GM23338 (cell line): ENCODE measurements around the gene TTC3. TPM values are rescaled to one million over a fixed set of nuclear protein-coding genes. Genes with fewer than 3 reads are reported as not detected.

Source experiments
- ATAC-seq: fragments of 200-7000 bp; cut with Tn5 transposase; 3 replicates; pipeline ENCODE4 v1.9.1; 2020
- DNase-seq: peaks from one replicate; pipeline ENCODE4 v3.0.0-alpha.2; 2015; ENCODE audit warnings: low spot score
- H2AFZ ChIP-seq: fragments of 200-600 bp; sonication (generic); 2 replicates; pipeline ENCODE4 v1.8.0; 2016; ENCODE audit warnings: antibody characterized with exemption, mild to moderate bottlenecking, moderate library complexity
- H3F3A ChIP-seq: fragments of 200-600 bp; sonication (generic); replicated peaks from 2 replicates; pipeline ENCODE4 v1.8.0; 2017; ENCODE audit warnings: antibody characterized with exemption, mixed run types, low read depth
- H3K27ac ChIP-seq: fragments of 200-600 bp; sonication (generic); 2 replicates; pipeline ENCODE4 v1.6.1; 2016; ENCODE audit warnings: low read depth
- H3K27me3 ChIP-seq: fragments of 200-600 bp; sonication (generic); 2 replicates; pipeline ENCODE4 v1.8.0; 2016; ENCODE audit warnings: mild to moderate bottlenecking, mixed run types, moderate library complexity; ENCODE audit not compliant: insufficient read depth
- H3K36me3 ChIP-seq: fragments of 200-600 bp; sonication (generic); 2 replicates; pipeline ENCODE4 v1.8.0; 2016; ENCODE audit warnings: mild to moderate bottlenecking; ENCODE audit not compliant: insufficient read depth
- H3K4me1 ChIP-seq: fragments of 200-600 bp; sonication (generic); 2 replicates; pipeline ENCODE4 v1.8.0; 2016; ENCODE audit warnings: mild to moderate bottlenecking, moderate library complexity; ENCODE audit not compliant: insufficient read depth
- H3K4me2 ChIP-seq: fragments of 200-600 bp; sonication (generic); 2 replicates; pipeline ENCODE4 v1.7.1; 2017; ENCODE audit warnings: mixed run types
- H3K4me3 ChIP-seq: fragments of 200-600 bp; sonication (generic); 2 replicates; pipeline ENCODE4 v1.6.1; 2016; ENCODE audit warnings: mixed run types
- H3K79me2 ChIP-seq: fragments of 200-600 bp; sonication (generic); replicated peaks from 2 replicates; pipeline ENCODE4 v1.8.0; 2017; ENCODE audit warnings: mild to moderate bottlenecking; ENCODE audit not compliant: insufficient read depth
- H3K9me2 ChIP-seq: fragments of 200-600 bp; sonication (generic); 2 replicates; pipeline ENCODE4 v1.8.0; 2017; ENCODE audit not compliant: insufficient read depth
- H4K20me1 ChIP-seq: fragments of 200-600 bp; sonication (generic); replicated peaks from 2 replicates; pipeline ENCODE4 v1.8.0; 2017; ENCODE audit warnings: mild to moderate bottlenecking; ENCODE audit not compliant: insufficient read depth
- H3K27ac Mint-ChIP-seq: 2 replicates; pipeline ENCODE4 v1.8.0; 2020; ENCODE audit warnings: inconsistent platforms, mild to moderate bottlenecking, moderate library complexity, mixed read lengths
- H3K27me3 Mint-ChIP-seq: 3 replicates; pipeline ENCODE4 v1.8.0; 2022; ENCODE audit warnings: low read depth, mild to moderate bottlenecking, moderate library complexity, mixed read lengths, inconsistent platforms; ENCODE audit not compliant: insufficient read depth, poor library complexity
- H3K36me3 Mint-ChIP-seq: 3 replicates; pipeline ENCODE4 v1.8.0; 2021; ENCODE audit warnings: low read depth, mild to moderate bottlenecking, inconsistent platforms, moderate library complexity, mixed read lengths
- H3K4me1 Mint-ChIP-seq: 3 replicates; pipeline ENCODE4 v1.8.0; 2020; ENCODE audit warnings: mild to moderate bottlenecking, inconsistent platforms, mixed read lengths
- H3K4me3 Mint-ChIP-seq: 3 replicates; pipeline ENCODE4 v1.8.0; 2021; ENCODE audit warnings: moderate library complexity, mild to moderate bottlenecking, inconsistent platforms, mixed read lengths
- H3K9me3 Mint-ChIP-seq: 3 replicates; pipeline ENCODE4 v1.8.0; 2020; ENCODE audit warnings: moderate library complexity, mild to moderate bottlenecking, inconsistent platforms, mixed read lengths
- CREB1 ChIP-seq: fragments of 250-450 bp; sonication (Bioruptor Pico); IDR thresholded peaks from 2 replicates; pipeline ENCODE4 v1.5.0; 2020; ENCODE audit warnings: low read depth, mild to moderate bottlenecking, moderate library complexity
- EZH2 ChIP-seq: fragments of 200-600 bp; sonication (generic); IDR thresholded peaks from one replicate; pipeline ENCODE4 v1.8.0; 2017; ENCODE audit warnings: antibody characterized with exemption, mild to moderate bottlenecking, low read depth; ENCODE audit not compliant: unreplicated experiment
- EZH2phosphoT487 ChIP-seq: fragments of 200-600 bp; sonication (generic); IDR thresholded peaks from one replicate; pipeline ENCODE4 v1.8.1; 2018; ENCODE audit warnings: antibody characterized with exemption; ENCODE audit not compliant: unreplicated experiment
- JUNB ChIP-seq: IDR thresholded peaks from one replicate; pipeline ENCODE4 v1.6.1; 2016; ENCODE audit warnings: antibody characterized with exemption; ENCODE audit not compliant: unreplicated experiment
- NANOG ChIP-seq: IDR thresholded peaks from 2 replicates; pipeline ENCODE4 v1.6.1; 2016; ENCODE audit warnings: antibody characterized with exemption, borderline replicate concordance
- POLR2AphosphoS5 ChIP-seq: IDR thresholded peaks from 2 replicates; pipeline ENCODE4 v1.6.1; 2016; ENCODE audit warnings: antibody characterized with exemption, low read depth
- STAT1 ChIP-seq: IDR thresholded peaks from one replicate; pipeline ENCODE4 v1.6.1; 2016; ENCODE audit warnings: antibody characterized with exemption; ENCODE audit not compliant: unreplicated experiment
- ZNF114 ChIP-seq: fragments of 250-450 bp; sonication (Bioruptor Pico); IDR thresholded peaks from 2 replicates; pipeline ENCODE4 v1.5.0; 2020; ENCODE audit warnings: mild to moderate bottlenecking, moderate library complexity
- ZNF331 ChIP-seq: fragments of 250-450 bp; sonication (Bioruptor Pico); IDR thresholded peaks from 2 replicates; pipeline ENCODE4 v1.5.0; 2020; ENCODE audit warnings: low read depth, mild to moderate bottlenecking, moderate library complexity
- polyA plus RNA-seq: library from polyadenylated mRNA; unstranded; fragments of >200 nt; fragmentation: Nextera tagmentation; extraction: Ambion mirVana; gene quantifications from 2 replicates; pipeline ENCODE4 v1.2.1, GENCODE V29; 2016
- total RNA-seq: library from RNA; depleted of rRNA; stranded (reverse); fragments of >200 nt; shearing (Covaris generic); gene quantifications from 2 replicates; pipeline ENCODE4 v1.2.3, GENCODE V29; 2014
- TF ChIP-seq, protein P1 (sequence below): IDR thresholded peaks from one replicate; pipeline ENCODE4 v1.6.1; 2018; ENCODE audit warnings: antibody characterized with exemption; ENCODE audit not compliant: unreplicated experiment
- TF ChIP-seq, protein P2 (sequence below), 2 experiments: fragments of 200-600 bp in 1 of 2; sonication (generic) in 1 of 2; conservative IDR thresholded peaks; 2 replicates each; pipeline versions ENCODE4 v1.5.1 to v1.6.1; 2016 to 2017; ENCODE audit warnings: antibody characterized with exemption in 2 of 2, low read depth in 2 of 2, mild to moderate bottlenecking in 2 of 2, moderate library complexity in 1 of 2
- TF ChIP-seq, protein P3 (sequence below): IDR thresholded peaks from 2 replicates; pipeline ENCODE4 v1.6.1; 2016; ENCODE audit warnings: antibody characterized with exemption
- TF ChIP-seq, protein P4 (sequence below): fragments of 250-450 bp; sonication (Bioruptor Pico); IDR thresholded peaks from 2 replicates; pipeline ENCODE4 v1.5.0; 2020; ENCODE audit warnings: mild to moderate bottlenecking, moderate library complexity

Gene TTC3
- total and polyA plus RNA-seq, 2 experiments from 2014 or later, result 28.9 to 48.6 TPM

DNA sequence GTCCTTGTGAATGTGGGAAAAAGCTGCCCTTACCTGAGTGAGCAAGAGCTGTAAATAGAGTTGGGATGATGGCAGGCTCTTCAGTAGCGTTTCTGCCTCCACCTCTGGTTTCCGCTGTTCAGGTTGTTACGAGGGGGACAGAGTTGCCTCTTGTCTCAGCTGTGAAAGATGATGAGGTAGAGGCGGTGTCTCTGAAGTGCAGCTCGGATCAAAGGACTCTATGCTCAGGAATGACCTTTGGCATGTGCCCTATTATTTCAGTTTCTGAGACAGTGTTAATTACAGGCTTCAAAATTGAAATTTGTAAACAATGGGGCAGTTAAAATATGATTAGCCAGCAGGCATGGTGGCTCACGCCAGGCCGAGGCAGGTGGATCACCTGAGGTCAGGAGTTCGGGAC is 123.8 kb downstream of the TTC3 start:
- H3K27me3 ChIP-seq, result no peaks in the 10 kb centered on the region
- H3K36me3 ChIP-seq, result no peaks in the 10 kb centered on the region
- H3K4me3 Mint-ChIP-seq, result no peak overlapping the region
- no peaks in the 10 kb centered on the region for H3K9me3 Mint-ChIP-seq
- peaks cover 7% of the 10 kb centered on the region for H3K27me3 Mint-ChIP-seq
- H3F3A ChIP-seq, result no peaks in the 10 kb centered on the region
- H3K4me2 ChIP-seq, result no peak overlapping the region
- no peak for DNase-seq
- H3K4me3 ChIP-seq, result no peak overlapping the region
- no peaks in the 10 kb centered on the region; the same call in 1 of the 2 replicates for H3K4me1 ChIP-seq
- H3K4me1 Mint-ChIP-seq, result peaks cover 12% of the 10 kb centered on the region
- ATAC-seq, result no peak
- H3K27ac ChIP-seq, result no peak overlapping the region
- no peak for TF ChIP-seq CREB1
- TF ChIP-seq POLR2AphosphoS5, result no peak
- TF ChIP-seq EZH2, result no peak
- no peak for TF ChIP-seq NANOG
- TF ChIP-seq, protein P1, sequence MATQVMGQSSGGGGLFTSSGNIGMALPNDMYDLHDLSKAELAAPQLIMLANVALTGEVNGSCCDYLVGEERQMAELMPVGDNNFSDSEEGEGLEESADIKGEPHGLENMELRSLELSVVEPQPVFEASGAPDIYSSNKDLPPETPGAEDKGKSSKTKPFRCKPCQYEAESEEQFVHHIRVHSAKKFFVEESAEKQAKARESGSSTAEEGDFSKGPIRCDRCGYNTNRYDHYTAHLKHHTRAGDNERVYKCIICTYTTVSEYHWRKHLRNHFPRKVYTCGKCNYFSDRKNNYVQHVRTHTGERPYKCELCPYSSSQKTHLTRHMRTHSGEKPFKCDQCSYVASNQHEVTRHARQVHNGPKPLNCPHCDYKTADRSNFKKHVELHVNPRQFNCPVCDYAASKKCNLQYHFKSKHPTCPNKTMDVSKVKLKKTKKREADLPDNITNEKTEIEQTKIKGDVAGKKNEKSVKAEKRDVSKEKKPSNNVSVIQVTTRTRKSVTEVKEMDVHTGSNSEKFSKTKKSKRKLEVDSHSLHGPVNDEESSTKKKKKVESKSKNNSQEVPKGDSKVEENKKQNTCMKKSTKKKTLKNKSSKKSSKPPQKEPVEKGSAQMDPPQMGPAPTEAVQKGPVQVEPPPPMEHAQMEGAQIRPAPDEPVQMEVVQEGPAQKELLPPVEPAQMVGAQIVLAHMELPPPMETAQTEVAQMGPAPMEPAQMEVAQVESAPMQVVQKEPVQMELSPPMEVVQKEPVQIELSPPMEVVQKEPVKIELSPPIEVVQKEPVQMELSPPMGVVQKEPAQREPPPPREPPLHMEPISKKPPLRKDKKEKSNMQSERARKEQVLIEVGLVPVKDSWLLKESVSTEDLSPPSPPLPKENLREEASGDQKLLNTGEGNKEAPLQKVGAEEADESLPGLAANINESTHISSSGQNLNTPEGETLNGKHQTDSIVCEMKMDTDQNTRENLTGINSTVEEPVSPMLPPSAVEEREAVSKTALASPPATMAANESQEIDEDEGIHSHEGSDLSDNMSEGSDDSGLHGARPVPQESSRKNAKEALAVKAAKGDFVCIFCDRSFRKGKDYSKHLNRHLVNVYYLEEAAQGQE, result no peak
- no peak for TF ChIP-seq STAT1
- TF ChIP-seq, protein P2, sequence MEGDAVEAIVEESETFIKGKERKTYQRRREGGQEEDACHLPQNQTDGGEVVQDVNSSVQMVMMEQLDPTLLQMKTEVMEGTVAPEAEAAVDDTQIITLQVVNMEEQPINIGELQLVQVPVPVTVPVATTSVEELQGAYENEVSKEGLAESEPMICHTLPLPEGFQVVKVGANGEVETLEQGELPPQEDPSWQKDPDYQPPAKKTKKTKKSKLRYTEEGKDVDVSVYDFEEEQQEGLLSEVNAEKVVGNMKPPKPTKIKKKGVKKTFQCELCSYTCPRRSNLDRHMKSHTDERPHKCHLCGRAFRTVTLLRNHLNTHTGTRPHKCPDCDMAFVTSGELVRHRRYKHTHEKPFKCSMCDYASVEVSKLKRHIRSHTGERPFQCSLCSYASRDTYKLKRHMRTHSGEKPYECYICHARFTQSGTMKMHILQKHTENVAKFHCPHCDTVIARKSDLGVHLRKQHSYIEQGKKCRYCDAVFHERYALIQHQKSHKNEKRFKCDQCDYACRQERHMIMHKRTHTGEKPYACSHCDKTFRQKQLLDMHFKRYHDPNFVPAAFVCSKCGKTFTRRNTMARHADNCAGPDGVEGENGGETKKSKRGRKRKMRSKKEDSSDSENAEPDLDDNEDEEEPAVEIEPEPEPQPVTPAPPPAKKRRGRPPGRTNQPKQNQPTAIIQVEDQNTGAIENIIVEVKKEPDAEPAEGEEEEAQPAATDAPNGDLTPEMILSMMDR (conservative IDR thresholded peaks at IDR 0.05; ENCODE audit: low read depth in 2 of 2), result no peak
- no peak for TF ChIP-seq ZNF114
- no peak for TF ChIP-seq EZH2phosphoT487
- no peak for TF ChIP-seq JUNB
- TF ChIP-seq ZNF331, result no peak
- TF ChIP-seq, protein P3, sequence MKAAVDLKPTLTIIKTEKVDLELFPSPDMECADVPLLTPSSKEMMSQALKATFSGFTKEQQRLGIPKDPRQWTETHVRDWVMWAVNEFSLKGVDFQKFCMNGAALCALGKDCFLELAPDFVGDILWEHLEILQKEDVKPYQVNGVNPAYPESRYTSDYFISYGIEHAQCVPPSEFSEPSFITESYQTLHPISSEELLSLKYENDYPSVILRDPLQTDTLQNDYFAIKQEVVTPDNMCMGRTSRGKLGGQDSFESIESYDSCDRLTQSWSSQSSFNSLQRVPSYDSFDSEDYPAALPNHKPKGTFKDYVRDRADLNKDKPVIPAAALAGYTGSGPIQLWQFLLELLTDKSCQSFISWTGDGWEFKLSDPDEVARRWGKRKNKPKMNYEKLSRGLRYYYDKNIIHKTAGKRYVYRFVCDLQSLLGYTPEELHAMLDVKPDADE, result no peak
- TF ChIP-seq, protein P4, sequence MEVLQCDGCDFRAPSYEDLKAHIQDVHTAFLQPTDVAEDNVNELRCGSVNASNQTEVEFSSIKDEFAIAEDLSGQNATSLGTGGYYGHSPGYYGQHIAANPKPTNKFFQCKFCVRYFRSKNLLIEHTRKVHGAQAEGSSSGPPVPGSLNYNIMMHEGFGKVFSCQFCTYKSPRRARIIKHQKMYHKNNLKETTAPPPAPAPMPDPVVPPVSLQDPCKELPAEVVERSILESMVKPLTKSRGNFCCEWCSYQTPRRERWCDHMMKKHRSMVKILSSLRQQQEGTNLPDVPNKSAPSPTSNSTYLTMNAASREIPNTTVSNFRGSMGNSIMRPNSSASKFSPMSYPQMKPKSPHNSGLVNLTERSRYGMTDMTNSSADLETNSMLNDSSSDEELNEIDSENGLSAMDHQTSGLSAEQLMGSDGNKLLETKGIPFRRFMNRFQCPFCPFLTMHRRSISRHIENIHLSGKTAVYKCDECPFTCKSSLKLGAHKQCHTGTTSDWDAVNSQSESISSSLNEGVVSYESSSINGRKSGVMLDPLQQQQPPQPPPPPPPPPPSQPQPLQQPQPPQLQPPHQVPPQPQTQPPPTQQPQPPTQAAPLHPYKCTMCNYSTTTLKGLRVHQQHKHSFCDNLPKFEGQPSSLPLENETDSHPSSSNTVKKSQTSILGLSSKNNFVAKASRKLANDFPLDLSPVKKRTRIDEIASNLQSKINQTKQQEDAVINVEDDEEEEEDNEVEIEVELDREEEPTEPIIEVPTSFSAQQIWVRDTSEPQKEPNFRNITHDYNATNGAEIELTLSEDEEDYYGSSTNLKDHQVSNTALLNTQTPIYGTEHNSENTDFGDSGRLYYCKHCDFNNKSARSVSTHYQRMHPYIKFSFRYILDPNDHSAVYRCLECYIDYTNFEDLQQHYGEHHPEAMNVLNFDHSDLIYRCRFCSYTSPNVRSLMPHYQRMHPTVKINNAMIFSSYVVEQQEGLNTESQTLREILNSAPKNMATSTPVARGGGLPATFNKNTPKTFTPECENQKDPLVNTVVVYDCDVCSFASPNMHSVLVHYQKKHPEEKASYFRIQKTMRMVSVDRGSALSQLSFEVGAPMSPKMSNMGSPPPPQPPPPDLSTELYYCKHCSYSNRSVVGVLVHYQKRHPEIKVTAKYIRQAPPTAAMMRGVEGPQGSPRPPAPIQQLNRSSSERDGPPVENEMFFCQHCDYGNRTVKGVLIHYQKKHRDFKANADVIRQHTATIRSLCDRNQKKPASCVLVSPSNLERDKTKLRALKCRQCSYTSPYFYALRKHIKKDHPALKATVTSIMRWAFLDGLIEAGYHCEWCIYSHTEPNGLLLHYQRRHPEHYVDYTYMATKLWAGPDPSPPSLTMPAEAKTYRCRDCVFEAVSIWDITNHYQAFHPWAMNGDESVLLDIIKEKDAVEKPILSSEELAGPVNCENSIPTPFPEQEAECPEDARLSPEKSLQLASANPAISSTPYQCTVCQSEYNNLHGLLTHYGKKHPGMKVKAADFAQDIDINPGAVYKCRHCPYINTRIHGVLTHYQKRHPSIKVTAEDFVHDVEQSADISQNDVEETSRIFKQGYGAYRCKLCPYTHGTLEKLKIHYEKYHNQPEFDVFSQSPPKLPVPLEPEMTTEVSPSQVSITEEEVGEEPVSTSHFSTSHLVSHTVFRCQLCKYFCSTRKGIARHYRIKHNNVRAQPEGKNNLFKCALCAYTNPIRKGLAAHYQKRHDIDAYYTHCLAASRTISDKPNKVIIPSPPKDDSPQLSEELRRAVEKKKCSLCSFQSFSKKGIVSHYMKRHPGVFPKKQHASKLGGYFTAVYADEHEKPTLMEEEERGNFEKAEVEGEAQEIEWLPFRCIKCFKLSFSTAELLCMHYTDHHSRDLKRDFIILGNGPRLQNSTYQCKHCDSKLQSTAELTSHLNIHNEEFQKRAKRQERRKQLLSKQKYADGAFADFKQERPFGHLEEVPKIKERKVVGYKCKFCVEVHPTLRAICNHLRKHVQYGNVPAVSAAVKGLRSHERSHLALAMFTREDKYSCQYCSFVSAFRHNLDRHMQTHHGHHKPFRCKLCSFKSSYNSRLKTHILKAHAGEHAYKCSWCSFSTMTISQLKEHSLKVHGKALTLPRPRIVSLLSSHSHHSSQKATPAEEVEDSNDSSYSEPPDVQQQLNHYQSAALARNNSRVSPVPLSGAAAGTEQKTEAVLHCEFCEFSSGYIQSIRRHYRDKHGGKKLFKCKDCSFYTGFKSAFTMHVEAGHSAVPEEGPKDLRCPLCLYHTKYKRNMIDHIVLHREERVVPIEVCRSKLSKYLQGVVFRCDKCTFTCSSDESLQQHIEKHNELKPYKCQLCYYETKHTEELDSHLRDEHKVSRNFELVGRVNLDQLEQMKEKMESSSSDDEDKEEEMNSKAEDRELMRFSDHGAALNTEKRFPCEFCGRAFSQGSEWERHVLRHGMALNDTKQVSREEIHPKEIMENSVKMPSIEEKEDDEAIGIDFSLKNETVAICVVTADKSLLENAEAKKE (CRISPR knock-in tag), result no peak
- H2AFZ ChIP-seq, result no peak overlapping the region
- H4K20me1 ChIP-seq, result no peaks in the 10 kb centered on the region
- H3K27ac Mint-ChIP-seq, result 0 out of 2 replicates have a peak overlapping the region, but pooled peaks have one; percentile 34
- no peaks in the 10 kb centered on the region for H3K79me2 ChIP-seq
- no peaks in the 10 kb centered on the region; the same call in 2 of the 3 replicates for H3K36me3 Mint-ChIP-seq
- no peaks in the 10 kb centered on the region for H3K9me2 ChIP-seq
